ENCODE data around the gene FGG.
A peak's percentile ranks its signal among the peaks of the same experiment; 100 is the strongest.

Gene FGG

GRCh38 chr4:154620111-154620510, 7.7 kb upstream of the FGG start:
- Histone ChIP-seq H3K9me2 (replicated peaks; ENCODE audit: insufficient read depth, low read length) (no peaks in the 10 kb centered on the region), H3F3A (ENCODE audit: insufficient read depth) (no peaks in the 10 kb centered on the region), H3K4me3 (ENCODE audit: insufficient read depth, low read length, poor library complexity, severe bottlenecking) (no peak overlapping the region), H3K9me3 (ENCODE audit: insufficient read depth, low read length) (no peaks in the 10 kb centered on the region), H3K4me2 (ENCODE audit: low read depth, low read length, poor library complexity, severe bottlenecking) (no peak overlapping the region), H4K20me1 (ENCODE audit: low read depth, low read length) (no peaks in the 10 kb centered on the region), H3K9ac (ENCODE audit: low read length) (no peak overlapping the region), H3K79me2 (ENCODE audit: insufficient read depth, low read length) (no peaks in the 10 kb centered on the region), H3K36me3 (ENCODE audit: low read length) (no peaks in the 10 kb centered on the region), H2AFZ (ENCODE audit: low read depth, low read length, severe bottlenecking) (no peak overlapping the region), H3K27ac (ENCODE audit: low read depth, low read length) (no peak overlapping the region), H3K27me3 (ENCODE audit: low read length) (no peaks in the 10 kb centered on the region)
- TF ChIP-seq CTCF (IDR thresholded peaks at IDR 0.05; ENCODE audit: insufficient read depth, low read length, poor library complexity, severe bottlenecking) (no peak), EZH2phosphoT487 (conservative IDR thresholded peaks at IDR 0.05; ENCODE audit: low read length) (no peak)

GRCh38 chr4:154618708-154619315, 6.4 kb upstream of the FGG start:
- H3K79me2 ChIP-seq (ENCODE audit: insufficient read depth, low read length) = no peaks in the 10 kb centered on the region
- no peaks in the 10 kb centered on the region for H4K20me1 ChIP-seq (ENCODE audit: low read depth, low read length)
- no peaks in the 10 kb centered on the region for H3K36me3 ChIP-seq (ENCODE audit: low read length)
- H3K27me3 ChIP-seq (ENCODE audit: low read length) = no peaks in the 10 kb centered on the region
- no peak overlapping the region for H3K4me3 ChIP-seq (ENCODE audit: insufficient read depth, low read length, poor library complexity, severe bottlenecking)
- TF ChIP-seq CTCF (IDR thresholded peaks at IDR 0.05; ENCODE audit: insufficient read depth, low read length, poor library complexity, severe bottlenecking) (peak; percentile 48), EZH2phosphoT487 (conservative IDR thresholded peaks at IDR 0.05; ENCODE audit: low read length) (no peak)
- no peak overlapping the region for H3K4me2 ChIP-seq (ENCODE audit: low read depth, low read length, poor library complexity, severe bottlenecking)
- H2AFZ ChIP-seq (ENCODE audit: low read depth, low read length, severe bottlenecking) = no peak overlapping the region
- H3K27ac ChIP-seq (ENCODE audit: low read depth, low read length) = no peak overlapping the region
- no peaks in the 10 kb centered on the region for H3K9me3 ChIP-seq (ENCODE audit: insufficient read depth, low read length)
- no peaks in the 10 kb centered on the region for H3F3A ChIP-seq (ENCODE audit: insufficient read depth)
- H3K9ac ChIP-seq (ENCODE audit: low read length) = no peak overlapping the region
- H3K9me2 ChIP-seq (replicated peaks; ENCODE audit: insufficient read depth, low read length) = no peaks in the 10 kb centered on the region

GRCh38 chr4:154617820-154618317, 5.4 kb upstream of the FGG start:
- Histone ChIP-seq H4K20me1 (ENCODE audit: low read depth, low read length) (no peaks in the 10 kb centered on the region), H3K36me3 (ENCODE audit: low read length) (no peaks in the 10 kb centered on the region), H3K9ac (ENCODE audit: low read length) (no peak overlapping the region)

More at GRCh38 chr4:154617820-154618317, 5.4 kb upstream of the FGG start:
- Histone ChIP-seq H3K79me2 (ENCODE audit: insufficient read depth, low read length) (no peaks in the 10 kb centered on the region), H3K27ac (ENCODE audit: low read depth, low read length) (no peak overlapping the region), H3F3A (ENCODE audit: insufficient read depth) (no peaks in the 10 kb centered on the region), H3K4me3 (ENCODE audit: insufficient read depth, low read length, poor library complexity, severe bottlenecking) (no peak overlapping the region), H3K9me3 (ENCODE audit: insufficient read depth, low read length) (no peaks in the 10 kb centered on the region), H3K27me3 (ENCODE audit: low read length) (no peaks in the 10 kb centered on the region), H2AFZ (ENCODE audit: low read depth, low read length, severe bottlenecking) (no peak overlapping the region), H3K9me2 (replicated peaks; ENCODE audit: insufficient read depth, low read length) (no peaks in the 10 kb centered on the region), H3K4me2 (ENCODE audit: low read depth, low read length, poor library complexity, severe bottlenecking) (no peak overlapping the region)
- TF ChIP-seq CTCF (IDR thresholded peaks at IDR 0.05; ENCODE audit: insufficient read depth, low read length, poor library complexity, severe bottlenecking) = no peak
- no peak for TF ChIP-seq EZH2phosphoT487 (conservative IDR thresholded peaks at IDR 0.05; ENCODE audit: low read length)

All from SU-DHL-6 (cell line).